IPS-20b (cell line): ENCODE results near the gene DCTN4.

ENCODE experiments used
- H3K27ac ChIP-seq: one replicate; pipeline ENCODE4 v1.5.1; 2013; ENCODE audit warnings: low read length
- H3K27me3 ChIP-seq: 2 replicates; pipeline ENCODE4 v1.6.1; 2013; ENCODE audit warnings: mild to moderate bottlenecking, low read length, inconsistent platforms; ENCODE audit not compliant: insufficient read depth
- H3K36me3 ChIP-seq: 2 replicates; pipeline ENCODE4 v1.6.1; 2013; ENCODE audit warnings: low read depth, mild to moderate bottlenecking, inconsistent platforms, low read length, moderate library complexity; ENCODE audit not compliant: insufficient read depth
- H3K4me1 ChIP-seq: 2 replicates; pipeline ENCODE4 v1.6.1; 2013; ENCODE audit warnings: mild to moderate bottlenecking, control low read depth, inconsistent platforms, low read length, moderate library complexity; ENCODE audit not compliant: insufficient read depth
- H3K4me3 ChIP-seq: 2 replicates; pipeline ENCODE4 v1.5.1; 2013; ENCODE audit warnings: mild to moderate bottlenecking, low read length, inconsistent platforms
- H3K9ac ChIP-seq: 2 replicates; pipeline ENCODE4 v1.6.1; 2013; ENCODE audit warnings: low read depth, mild to moderate bottlenecking, inconsistent platforms, low read length, moderate library complexity
- H3K9me3 ChIP-seq: 2 replicates; pipeline ENCODE4 v1.6.1; 2013; ENCODE audit warnings: mild to moderate bottlenecking, low read depth, low read length, inconsistent platforms; ENCODE audit not compliant: insufficient read depth

Gene DCTN4

DNA sequence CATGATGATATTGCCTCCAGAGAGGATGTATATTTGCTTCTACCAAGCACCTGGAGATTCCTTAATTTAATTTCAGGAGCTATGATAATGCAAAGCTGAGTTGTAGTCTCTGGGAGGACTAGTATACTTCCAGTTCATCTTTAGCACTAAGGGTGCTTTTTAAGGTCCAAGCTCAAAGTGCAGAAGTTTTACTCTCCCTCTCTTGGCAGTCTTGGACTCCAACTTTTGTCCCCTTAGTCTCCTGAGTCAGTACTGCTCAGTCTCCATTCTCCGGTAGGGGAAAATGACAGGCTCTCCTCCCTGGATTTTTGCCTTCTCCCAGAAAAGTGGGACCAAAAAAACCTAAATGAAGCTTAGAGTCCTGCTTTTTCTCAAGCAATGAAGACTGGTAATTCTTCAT is 28.1 kb upstream of the DCTN4 start:
- Histone ChIP-seq H3K9ac (no peak overlapping the region), H3K4me1 (peaks cover 40% of the 10 kb centered on the region), H3K36me3 (no peaks in the 10 kb centered on the region; the same call in 1 of the 2 replicates), H3K4me3 (no peak overlapping the region), H3K27ac (no peak overlapping the region), H3K27me3 (peaks cover 11% of the 10 kb centered on the region; the same call in 1 of the 2 replicates), H3K9me3 (no peaks in the 10 kb centered on the region)

DNA sequence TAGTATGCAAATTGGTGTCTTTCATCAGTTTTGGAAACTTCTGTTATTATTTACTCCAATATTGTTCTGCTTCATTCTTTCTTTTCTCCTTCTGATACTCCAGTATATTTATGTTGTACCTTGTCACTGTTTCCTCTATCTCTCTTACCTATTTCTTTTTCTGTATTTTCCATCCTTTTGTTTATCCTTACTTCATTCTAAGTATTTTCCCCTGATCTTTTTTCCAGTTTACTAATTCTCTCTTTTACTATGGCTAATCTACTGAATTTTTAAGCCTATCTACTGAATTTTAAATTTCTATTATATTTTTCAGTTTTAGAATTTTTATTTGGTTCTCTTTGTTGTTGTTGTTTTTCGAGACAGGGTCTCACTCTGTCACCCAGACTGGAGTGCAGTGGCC is 27.1 kb upstream of the DCTN4 start:
- Histone ChIP-seq H3K9ac (no peak overlapping the region), H3K4me1 (peaks cover 46% of the 10 kb centered on the region), H3K9me3 (no peaks in the 10 kb centered on the region), H3K4me3 (no peak overlapping the region), H3K27ac (no peak overlapping the region), H3K36me3 (no peaks in the 10 kb centered on the region; the same call in 1 of the 2 replicates), H3K27me3 (peaks cover 17% of the 10 kb centered on the region)

DNA sequence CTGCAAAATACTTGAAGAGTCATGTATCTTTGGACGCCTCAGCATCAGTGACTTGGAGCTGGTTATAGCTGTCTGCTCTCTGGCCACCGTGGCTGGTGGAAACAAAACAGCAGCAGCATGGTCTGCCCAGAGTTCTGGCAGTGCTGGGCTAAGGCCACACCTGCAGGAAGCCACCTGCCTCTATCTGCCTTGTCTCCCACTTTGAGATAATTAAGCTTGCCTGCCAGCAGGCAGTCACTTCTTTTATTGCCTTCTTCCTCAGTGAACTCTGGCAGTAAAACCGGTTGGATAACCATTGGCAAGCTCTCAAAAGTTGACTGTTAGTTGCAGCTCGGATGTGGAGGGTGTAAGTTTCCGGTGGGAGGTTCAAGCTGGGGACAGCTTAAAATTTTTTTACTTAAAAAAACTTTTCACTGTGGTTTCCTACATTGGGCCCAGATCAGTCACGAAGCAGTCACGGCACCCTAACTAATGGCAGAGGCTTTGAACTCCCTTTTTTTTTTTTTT is 24.7 kb upstream of the DCTN4 start:
- Histone ChIP-seq H3K27me3 (peaks cover 30% of the 10 kb centered on the region), H3K27ac (no peak overlapping the region), H3K9me3 (no peaks in the 10 kb centered on the region), H3K4me1 (peaks cover 45% of the 10 kb centered on the region), H3K4me3 (no peak overlapping the region), H3K36me3 (no peaks in the 10 kb centered on the region; the same call in 1 of the 2 replicates), H3K9ac (no peak overlapping the region; the same call in 1 of the 2 replicates)

DNA sequence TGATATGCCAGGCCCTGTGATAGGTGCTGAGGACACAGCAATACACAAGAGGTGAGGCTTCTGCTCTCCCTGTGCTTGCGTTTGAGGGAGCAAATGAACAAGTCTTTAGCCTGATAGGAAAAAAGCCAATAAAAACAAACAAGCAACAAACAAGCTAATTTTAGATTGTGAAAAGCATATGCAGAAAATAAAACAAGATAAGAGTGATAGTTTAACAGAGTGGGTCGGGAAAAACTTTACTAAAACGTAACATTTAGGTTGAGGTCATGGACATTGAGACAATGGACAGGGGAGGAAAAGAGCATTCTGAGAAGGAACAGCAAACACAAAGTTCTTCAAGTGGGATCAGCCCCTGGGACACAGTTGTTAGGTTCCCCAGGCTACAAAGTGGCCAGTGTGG is 24.0 kb upstream of the DCTN4 start:
- Histone ChIP-seq H3K9me3 (no peaks in the 10 kb centered on the region), H3K27ac (no peak overlapping the region), H3K36me3 (no peaks in the 10 kb centered on the region; the same call in 1 of the 2 replicates), H3K4me1 (peaks cover 48% of the 10 kb centered on the region), H3K27me3 (peaks cover 36% of the 10 kb centered on the region), H3K9ac (peak overlapping the region; percentile 59; the same call in 1 of the 2 replicates), H3K4me3 (no peak overlapping the region; the same call in 1 of the 2 replicates)

DNA sequence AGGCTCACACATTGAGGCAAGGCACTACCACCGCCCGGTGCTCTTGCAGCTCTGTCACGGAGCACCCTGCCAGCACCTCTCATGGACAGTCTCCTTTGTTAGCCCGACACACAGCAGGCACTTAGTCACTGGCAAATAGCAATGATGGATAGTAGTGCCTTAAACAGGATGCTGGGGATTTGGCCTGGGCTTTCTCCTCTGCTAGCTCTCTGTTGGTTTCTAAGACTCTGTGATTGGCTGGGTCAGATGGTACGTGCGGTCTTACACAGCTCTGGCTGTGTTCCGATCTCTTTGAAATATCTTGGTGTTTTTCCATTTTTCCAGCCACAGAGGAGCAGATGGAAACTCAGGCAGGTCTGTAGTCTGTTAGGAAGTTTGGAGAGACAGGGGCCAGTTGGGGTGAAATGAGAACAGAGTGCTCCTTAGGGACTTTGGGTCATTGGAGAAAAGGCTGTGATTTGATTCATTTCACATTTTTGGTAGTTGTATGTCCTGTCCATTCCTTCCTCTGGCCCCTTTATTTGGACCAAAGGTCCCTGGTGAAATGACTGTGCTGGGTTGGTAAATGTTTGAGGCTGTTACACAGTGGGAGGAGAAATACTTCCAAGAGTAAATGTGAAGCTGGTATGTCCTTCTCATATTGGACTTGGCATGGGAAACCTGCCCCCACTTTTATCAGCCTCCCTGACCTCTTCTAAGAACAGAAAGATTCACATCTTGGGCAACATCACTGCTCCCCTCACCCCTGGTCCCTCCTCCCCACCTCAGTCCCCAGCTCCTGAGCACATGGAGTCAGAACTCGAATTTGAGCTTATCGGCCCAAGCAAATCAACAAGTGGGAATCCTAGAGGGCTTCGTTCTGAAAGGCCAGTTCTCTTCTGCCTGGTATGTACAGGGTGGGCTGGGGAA is 23.1 kb upstream of the DCTN4 start:
- peak overlapping the region; percentile 59; the same call in 1 of the 2 replicates for H3K9ac ChIP-seq
- H3K9me3 ChIP-seq, result no peaks in the 10 kb centered on the region
- H3K27ac ChIP-seq, result no peak overlapping the region
- peaks cover 42% of the 10 kb centered on the region for H3K4me1 ChIP-seq
- no peaks in the 10 kb centered on the region; the same call in 1 of the 2 replicates for H3K36me3 ChIP-seq
- peak overlapping the region; percentile 53; the same call in 1 of the 2 replicates for H3K4me3 ChIP-seq
- H3K27me3 ChIP-seq, result peaks cover 44% of the 10 kb centered on the region

DNA sequence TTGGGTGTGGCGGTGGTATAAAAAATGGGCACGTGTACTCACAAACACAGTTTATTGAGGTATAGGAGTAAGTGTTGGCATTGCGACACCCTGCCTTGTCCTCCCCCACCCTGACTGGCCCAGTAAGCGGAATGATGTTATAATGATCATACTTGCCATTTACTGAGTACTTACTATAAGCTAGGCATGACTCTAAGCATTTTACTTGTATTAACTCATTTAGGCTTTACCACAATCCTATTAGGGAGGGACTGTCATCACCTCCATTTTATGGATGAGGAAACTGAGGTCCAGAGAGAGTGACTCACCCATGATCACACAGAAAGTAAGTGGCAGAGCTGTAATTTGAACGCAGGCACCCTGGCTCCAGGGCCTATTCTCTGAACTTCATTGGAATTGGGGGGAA is 22.0 kb upstream of the DCTN4 start:
- no peak overlapping the region for H3K27ac ChIP-seq
- H3K36me3 ChIP-seq, result no peaks in the 10 kb centered on the region; the same call in 1 of the 2 replicates
- peaks cover 47% of the 10 kb centered on the region for H3K27me3 ChIP-seq
- H3K9me3 ChIP-seq, result no peaks in the 10 kb centered on the region
- peak overlapping the region; percentile 77; the same call in 1 of the 2 replicates for H3K4me3 ChIP-seq
- H3K9ac ChIP-seq, result no peak overlapping the region
- peaks cover 42% of the 10 kb centered on the region for H3K4me1 ChIP-seq

DNA sequence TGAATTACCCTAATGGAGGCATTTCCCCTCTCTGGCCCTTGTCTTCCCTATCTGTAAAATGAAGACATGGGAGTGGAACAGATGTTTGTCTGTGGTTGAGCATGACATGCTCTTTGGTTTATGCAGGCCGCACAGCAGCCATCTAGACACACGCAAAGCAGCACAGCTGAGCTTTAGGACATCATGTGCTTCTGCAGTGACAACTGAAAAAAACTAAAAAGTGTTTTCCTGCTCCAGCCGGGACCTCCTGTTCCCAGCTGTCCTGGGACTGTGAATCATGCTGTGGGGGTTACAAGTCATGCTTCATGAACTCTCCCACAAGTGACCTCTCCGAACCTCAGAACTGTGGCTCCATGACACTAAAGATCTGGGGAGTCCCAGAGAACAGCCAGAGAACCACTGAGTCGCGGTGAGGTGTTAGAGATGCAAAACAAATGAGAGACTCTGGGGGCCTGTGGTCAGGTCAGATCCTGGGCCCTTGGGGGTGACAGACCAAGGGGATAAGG is 21.4 kb upstream of the DCTN4 start:
- peaks cover 47% of the 10 kb centered on the region for H3K27me3 ChIP-seq
- no peaks in the 10 kb centered on the region for H3K9me3 ChIP-seq
- peak overlapping the region; percentile 77 for H3K4me3 ChIP-seq
- peaks cover 42% of the 10 kb centered on the region for H3K4me1 ChIP-seq
- H3K27ac ChIP-seq, result no peak overlapping the region
- H3K36me3 ChIP-seq, result no peaks in the 10 kb centered on the region; the same call in 1 of the 2 replicates
- peak overlapping the region; percentile 52; the same call in 1 of the 2 replicates for H3K9ac ChIP-seq

DNA sequence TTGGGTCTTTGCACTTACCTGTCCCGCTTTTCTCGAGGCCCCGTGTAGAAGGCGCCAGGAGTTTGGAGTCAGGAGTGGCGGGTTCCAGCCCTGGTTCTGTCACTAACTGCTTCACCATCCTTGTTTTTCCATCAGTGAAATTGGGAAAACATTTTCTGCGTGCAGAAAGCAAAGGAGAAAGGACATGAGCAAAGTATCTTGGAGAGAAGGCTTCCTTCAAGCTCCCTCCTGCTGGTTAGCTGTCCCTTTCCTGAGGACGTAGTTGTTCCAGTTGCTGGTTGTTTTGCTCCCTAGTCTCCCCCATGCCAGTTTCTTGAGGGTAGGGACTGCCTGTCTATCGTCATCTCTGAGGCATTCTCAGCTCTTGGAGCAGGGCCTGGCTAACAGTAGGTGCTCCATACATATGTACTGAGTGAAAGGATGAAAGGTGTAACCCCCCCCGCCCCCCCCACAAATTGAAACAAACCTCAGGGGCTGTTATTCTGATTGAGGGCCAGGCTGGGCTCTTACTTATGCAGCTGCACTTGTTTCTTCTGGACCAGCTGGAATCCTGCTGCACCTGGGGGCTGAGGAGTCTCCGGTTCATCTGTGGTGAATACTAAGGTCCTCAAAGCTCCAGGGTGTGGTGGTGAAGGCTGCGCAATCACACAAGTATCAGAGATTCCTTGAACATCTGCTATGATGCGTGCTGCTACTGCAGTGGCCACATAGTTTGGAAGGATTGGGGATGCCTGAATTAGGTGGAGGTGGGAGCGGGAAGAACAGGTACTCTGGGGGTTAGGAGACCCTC is 20.8 kb upstream of the DCTN4 start:
- H3K27ac ChIP-seq, result no peak overlapping the region
- H3K36me3 ChIP-seq, result no peaks in the 10 kb centered on the region; the same call in 1 of the 2 replicates
- peaks cover 47% of the 10 kb centered on the region for H3K27me3 ChIP-seq
- H3K9ac ChIP-seq, result peak overlapping the region; percentile 91
- peak overlapping the region; percentile 90 for H3K4me3 ChIP-seq
- H3K9me3 ChIP-seq, result no peaks in the 10 kb centered on the region
- peaks cover 42% of the 10 kb centered on the region for H3K4me1 ChIP-seq

DNA sequence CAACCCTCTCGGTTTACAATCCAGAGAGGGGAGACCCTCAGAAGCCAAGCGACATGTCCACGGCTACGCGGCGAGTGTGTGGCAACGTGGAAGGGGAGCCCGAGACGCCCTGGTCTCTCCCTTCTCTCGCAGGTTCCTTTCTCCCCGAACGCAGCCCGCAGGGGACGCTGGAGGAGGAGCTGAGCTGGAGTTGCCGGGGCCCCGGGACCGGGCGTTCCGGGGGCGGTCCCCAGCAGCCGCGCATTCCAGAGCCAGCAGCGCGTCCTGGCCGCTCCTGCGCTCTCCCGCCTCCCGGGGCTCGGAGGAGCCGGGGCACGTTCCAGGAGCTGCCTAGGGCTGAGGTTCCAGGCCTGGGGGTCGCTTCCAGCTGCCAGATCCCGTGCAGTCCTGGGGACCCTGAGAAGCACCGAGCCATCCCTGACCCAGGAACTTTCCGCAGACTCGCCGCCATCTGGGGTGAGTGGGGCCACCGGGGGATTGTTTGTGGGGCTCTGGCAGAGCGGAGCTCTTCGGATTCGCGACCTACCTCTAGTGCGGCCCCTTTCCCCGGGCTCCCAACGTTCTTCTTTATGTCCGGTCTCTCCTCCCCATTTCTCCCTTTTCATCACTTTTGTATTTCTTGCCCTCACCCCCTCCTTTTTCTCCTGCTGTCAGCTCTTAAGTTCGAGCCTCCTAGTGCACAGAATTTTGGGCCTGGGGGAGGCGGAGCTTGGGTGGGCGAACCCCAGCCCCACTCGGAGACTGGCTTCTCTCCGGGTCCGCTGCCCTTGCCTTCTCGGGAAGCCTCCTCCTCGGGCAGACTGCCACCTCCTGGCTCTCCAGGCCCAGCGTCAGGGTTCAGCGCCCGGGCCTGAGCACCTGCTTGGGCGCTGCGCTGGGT is 19.9 kb upstream of the DCTN4 start, which contains the start of gene SMIM3:
Gene SMIM3 (plus strand): TSS at position 241 of the 880 bp plus-strand sequence. CDS start 16,684 bp downstream, outside the sequence.
- peak within 1 kb of the TSS; percentile 5 for H3K27ac ChIP-seq
- no peaks in the 10 kb centered on the region for H3K9me3 ChIP-seq
- peaks cover 36% of the 10 kb centered on the region for H3K4me1 ChIP-seq
- H3K9ac ChIP-seq, result peak within 1 kb of the TSS; percentile 91
- H3K36me3 ChIP-seq, result no peaks in the 10 kb centered on the region; the same call in 1 of the 2 replicates
- peak within 1 kb of the TSS; percentile 90 for H3K4me3 ChIP-seq
- H3K27me3 ChIP-seq, result peaks cover 47% of the 10 kb centered on the region

DNA sequence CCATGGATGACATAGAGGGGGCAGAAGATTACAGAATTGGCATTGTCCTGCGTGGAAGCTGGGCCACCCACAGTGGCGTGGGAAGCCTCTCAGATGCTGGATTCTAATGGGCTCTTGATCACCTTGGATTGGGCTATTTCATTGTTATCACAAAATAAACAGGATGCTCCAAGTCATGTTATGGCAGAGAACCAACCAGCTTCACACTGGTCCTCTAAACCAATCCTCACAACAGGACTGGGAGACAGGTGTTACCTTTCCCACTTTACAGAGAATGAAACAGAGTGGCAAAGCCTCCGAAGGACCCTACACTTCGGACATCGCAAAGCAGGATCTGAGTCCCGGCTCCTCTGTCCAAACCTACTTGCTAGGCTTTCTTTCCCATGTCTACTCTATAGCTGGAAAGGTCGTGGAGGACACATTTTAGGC is 19.3 kb upstream of the DCTN4 start:
- Histone ChIP-seq H3K4me1 (peaks cover 33% of the 10 kb centered on the region), H3K9me3 (no peaks in the 10 kb centered on the region), H3K27me3 (peaks cover 47% of the 10 kb centered on the region), H3K27ac (peak overlapping the region; percentile 5), H3K4me3 (peak overlapping the region; percentile 90), H3K9ac (peak overlapping the region; percentile 91), H3K36me3 (no peaks in the 10 kb centered on the region; the same call in 1 of the 2 replicates)
